Measurements from ENCODE around the gene MZF1.

MZF1 gene

DNA sequence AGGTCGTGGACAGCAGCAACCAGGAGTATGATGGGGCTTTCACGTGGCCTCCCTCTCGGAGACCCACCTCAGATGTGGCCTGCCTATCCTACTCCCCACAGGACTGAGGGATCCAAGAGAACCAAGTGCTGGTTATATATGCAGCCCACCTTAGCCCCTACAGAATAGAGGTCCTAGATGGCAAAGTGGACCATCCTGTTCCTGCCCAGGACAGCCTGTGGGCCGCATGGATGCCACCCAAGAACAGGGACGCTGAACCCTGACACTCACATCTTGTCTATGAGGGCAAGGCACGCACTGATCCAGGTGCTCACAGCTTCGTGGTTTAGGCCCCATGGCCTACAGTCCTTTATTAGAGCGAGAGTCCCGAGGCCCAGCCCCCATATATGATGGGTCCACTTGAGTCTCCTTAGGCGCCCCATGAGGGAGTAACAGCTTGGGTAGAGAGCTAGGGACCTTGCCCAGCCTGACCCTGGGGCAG, 59.9 kb downstream of the MZF1 start:
- no peak for DNase-seq (ENCODE audit: low spot score)
